NCI-H2196 (cell line): ENCODE data around the gene POU5F1.

Experiments
- DNase-seq: peaks from one replicate; lab custom pipeline; 2025; ENCODE audit not compliant: unreplicated experiment; lab: John Stamatoyannopoulos, UW

The POU5F1 gene

DNA sequence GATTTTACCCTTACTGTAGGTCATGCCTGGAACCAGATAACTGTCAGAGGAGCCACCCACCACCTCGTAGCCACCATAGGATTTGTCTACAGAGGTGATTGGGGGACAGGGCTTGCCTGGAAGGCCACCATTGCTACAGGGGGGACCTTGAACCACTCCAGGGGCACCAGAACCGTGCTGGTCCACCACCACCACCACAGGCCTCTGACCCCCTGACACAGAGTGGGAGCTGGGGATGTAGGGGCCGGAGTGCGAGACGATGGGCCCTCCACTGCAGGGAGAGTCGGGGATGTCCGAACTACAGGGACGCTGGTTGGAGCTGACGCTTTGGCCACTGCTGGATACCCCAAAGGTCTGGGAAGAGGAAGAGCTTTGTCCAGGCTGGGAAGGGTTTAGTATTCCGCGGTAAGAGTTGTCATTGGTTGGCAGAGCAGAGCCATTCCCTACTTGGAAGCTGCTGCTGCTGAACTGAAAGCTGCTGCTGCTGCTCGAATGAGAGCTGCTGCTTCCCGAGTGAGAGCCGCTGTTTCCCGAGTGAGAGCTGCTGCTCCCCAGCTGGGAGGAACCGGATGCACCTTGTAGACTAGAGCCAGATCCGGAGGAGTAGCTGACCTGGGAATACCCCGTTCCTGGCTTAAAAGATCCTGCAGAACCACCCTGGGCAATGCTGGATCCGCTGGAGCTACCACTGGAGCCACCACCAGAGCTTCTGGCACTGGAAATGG lies 53.7 kb downstream of the POU5F1 start:
- no peak for DNase-seq

DNA sequence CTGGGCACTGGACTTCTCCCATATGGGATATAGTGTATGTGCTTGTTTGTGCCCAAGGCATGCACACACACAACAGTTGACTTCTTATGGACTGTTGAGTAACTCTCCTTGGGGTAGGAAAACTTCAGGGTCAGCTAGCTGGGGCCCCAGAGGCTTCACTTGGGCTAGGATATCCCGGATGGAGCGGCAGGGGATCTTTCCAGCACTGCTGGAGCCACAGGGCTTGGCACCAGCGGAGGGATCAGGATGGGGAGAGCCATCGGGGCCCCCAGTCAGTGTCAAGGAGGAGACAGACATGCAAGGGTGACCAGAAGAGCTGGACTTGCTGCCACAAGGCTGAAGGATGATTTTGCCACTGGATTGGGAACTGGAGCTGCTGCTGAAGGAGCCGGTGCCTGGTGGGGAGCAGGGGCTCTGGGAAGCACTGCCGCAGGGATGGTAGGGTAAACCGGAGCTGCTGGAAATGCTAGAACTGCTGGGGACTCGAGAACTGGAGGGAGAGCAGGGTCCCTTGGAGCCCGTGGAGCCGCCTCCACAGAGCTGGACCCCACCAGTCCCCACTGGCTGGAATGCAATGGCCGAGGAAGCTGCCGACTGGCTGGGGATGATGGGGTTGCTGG lies 54.4 kb downstream of the POU5F1 start:
- no peak for DNase-seq

DNA sequence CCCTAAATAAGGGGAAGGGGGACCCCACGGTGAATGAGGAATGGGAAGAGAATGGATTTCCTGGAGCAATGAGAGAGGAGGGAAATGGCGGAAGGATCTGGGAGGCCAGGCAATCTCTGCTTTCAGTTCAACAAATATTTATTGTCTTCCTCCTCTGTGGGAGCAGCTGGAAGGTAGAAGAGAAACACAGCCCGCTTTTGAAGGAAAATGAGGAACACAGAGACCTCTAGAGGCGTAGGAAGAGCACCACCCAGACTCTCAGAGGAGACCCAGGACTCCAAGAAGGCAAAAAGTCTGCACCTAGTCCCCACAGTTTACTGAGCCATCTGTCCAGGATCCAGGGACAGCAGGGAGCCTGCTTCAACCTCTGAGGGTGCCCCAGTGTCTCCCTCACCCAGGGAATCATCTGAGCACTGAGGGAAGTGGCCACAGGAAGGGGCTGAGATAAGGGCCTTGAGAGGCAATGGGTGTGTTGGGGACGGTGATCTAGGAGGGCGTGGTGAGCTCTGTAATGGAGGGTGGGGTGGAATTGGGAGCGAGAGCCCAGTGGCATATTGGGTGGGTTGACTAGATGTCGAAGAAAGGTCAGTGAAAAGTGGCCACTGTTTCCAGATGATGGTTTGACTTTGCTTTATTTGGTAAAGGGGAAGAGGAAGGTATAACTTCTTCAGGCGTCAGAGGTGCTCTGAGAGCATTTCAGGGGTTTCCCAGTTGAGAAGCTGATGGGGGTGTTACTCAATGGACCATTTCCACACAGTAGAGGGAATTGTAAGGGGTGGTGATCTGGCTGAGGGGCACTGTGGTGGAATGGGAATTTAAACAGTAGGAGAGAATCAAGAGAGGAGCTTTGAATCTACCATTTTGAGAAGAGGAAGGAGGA lies 55.3 kb downstream of the POU5F1 start:
- DNase-seq = no peak

DNA sequence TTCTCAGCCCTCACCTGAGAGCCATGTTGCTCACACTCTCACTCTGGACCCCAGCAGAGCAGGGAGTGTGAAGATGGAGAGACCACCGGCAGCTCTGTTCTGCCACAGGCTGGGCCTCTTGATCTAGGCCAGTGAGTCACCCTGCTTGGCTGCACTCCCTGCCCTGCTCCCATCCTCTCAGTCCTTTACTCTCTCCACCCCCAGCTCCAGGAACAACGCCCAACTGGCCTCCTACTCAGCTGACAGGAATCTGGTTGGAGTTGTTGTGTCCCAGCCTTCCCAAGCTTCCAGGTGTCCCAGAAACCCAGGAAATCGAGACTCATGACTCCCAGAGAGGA lies 56.0 kb downstream of the POU5F1 start, which contains the start of gene PSORS1C1:
PSORS1C1 (plus strand) TSS at position 260 of the 338 bp plus-strand sequence. CDS start 14,833 bp downstream, outside the sequence.
- DNase-seq = no peak
